Activated naive CD4-positive, alpha-beta T cell treated with anti-CD3 and anti-CD28 coated beads, Interleukin-2, amount 50 U/mL, for 72 hours (primary cell): ENCODE results near the gene MSH2. TPM values are rescaled to one million over a fixed set of nuclear protein-coding genes. Genes with fewer than 3 reads are reported as not detected.

ENCODE experiments used
- ATAC-seq, 2 donors: fragments of 150-1000 bp; cut with Tn5 transposase; 2 replicates each; pipeline ENCODE4 v1.10.0; 2021; ENCODE audit warnings: mild to moderate bottlenecking in 2 of 2, moderate library complexity in 2 of 2
- DNase-seq, 2 donors: peaks; one replicate each; pipeline ENCODE4 v3.0.0; 2021 to 2022; ENCODE audit warnings: low spot score in 2 of 2
- H3K27ac Mint-ChIP-seq, 2 donors: one replicate each; pipeline ENCODE4 v1.8.0; 2022; ENCODE audit warnings: mild to moderate bottlenecking in 2 of 2, mixed read lengths in 2 of 2
- H3K36me3 Mint-ChIP-seq, 2 donors: one replicate each; pipeline ENCODE4 v1.8.0; 2022; ENCODE audit warnings: mixed read lengths in 2 of 2
- H3K9me3 Mint-ChIP-seq, 2 donors: one replicate each; pipeline ENCODE4 v1.8.0; 2022; ENCODE audit warnings: mixed read lengths in 2 of 2
- total RNA-seq, 2 donors: library from RNA; stranded (reverse); gene quantifications; one replicate each; pipeline ENCODE4 v1.2.3, GENCODE V29; 2022

MSH2 gene
- total RNA-seq, 2 donors from 2014 or later = 56.0 to 57.2 TPM

- Mint-ChIP-seq H3K9me3 (peaks cover 4 to 17% of the 10 kb centered on the region in 2 donors), H3K36me3 (peaks cover 6 to 23% of the 10 kb centered on the region in 2 donors), H3K27ac (no peak overlapping the region)
- DNase-seq = no peak
- ATAC-seq = no peak
These were observed 105.7 kb downstream of the MSH2 start for GRCh38 chr2:47508641-47509040.

DNA sequence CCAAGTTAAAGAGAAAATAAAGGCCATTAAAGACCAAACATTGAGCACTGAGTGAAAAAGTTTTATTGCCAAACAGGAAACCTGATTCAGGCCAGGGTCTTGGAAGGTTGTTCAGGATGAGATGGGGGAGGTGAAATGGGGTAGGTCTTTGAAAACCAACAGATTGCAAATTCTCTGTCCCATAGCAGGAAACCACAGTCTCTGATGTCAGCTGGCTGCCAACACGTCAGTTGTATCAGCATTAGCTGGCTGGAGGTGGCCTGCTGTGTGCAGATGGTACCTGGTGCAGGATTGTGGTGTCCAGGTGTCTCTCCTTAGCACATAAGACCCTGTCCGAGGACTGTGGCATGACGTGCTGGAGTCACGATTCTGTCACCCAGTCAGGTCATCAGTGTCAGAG is 106.3 kb downstream of the MSH2 start:
- no peak overlapping the region for H3K27ac Mint-ChIP-seq
- H3K36me3 Mint-ChIP-seq = peaks cover 6 to 17% of the 10 kb centered on the region in 2 donors
- ATAC-seq (no peak), DNase-seq (no peak)
- H3K9me3 Mint-ChIP-seq = peaks cover 4 to 11% of the 10 kb centered on the region in 2 donors

- Mint-ChIP-seq H3K9me3 (peaks cover 4 to 5% of the 10 kb centered on the region in 2 donors), H3K36me3 (peaks cover 6 to 12% of the 10 kb centered on the region in 2 donors), H3K27ac (no peak overlapping the region)
- no peak for DNase-seq
- ATAC-seq = no peak
These were observed 106.9 kb downstream of the MSH2 start for GRCh38 chr2:47509821-47510385.

GRCh38 chr2:47510745-47511144 is 107.8 kb downstream of the MSH2 start:
- Mint-ChIP-seq H3K9me3 (no peaks in the 10 kb centered on the region), H3K36me3 (peaks cover under 1 to 6% of the 10 kb centered on the region in 2 donors), H3K27ac (no peak overlapping the region)
- ATAC-seq (no peak), DNase-seq (no peak)

- no peaks in the 10 kb centered on the region for H3K9me3 Mint-ChIP-seq
- DNase-seq = no peak
- no peaks in the 10 kb centered on the region for H3K36me3 Mint-ChIP-seq
- no peak for ATAC-seq
- H3K27ac Mint-ChIP-seq = no peak overlapping the region
These were observed 109.7 kb downstream of the MSH2 start for GRCh38 chr2:47512581-47513083.

GRCh38 chr2:47513981-47514520 is 111.1 kb downstream of the MSH2 start:
- peak overlapping the region in 1 of 2 donors; percentile 28 for H3K27ac Mint-ChIP-seq
- ATAC-seq (no peak), DNase-seq (no peak)
- H3K9me3 Mint-ChIP-seq = no peaks in the 10 kb centered on the region
- H3K36me3 Mint-ChIP-seq = no peaks in the 10 kb centered on the region

GRCh38 chr2:47516360-47517104 is 113.6 kb downstream of the MSH2 start:
- DNase-seq (no peak), ATAC-seq (no peak)
- Mint-ChIP-seq H3K27ac (no peak overlapping the region), H3K36me3 (peaks cover 5% of the 10 kb centered on the region in 2 donors), H3K9me3 (no peaks in the 10 kb centered on the region)

DNA sequence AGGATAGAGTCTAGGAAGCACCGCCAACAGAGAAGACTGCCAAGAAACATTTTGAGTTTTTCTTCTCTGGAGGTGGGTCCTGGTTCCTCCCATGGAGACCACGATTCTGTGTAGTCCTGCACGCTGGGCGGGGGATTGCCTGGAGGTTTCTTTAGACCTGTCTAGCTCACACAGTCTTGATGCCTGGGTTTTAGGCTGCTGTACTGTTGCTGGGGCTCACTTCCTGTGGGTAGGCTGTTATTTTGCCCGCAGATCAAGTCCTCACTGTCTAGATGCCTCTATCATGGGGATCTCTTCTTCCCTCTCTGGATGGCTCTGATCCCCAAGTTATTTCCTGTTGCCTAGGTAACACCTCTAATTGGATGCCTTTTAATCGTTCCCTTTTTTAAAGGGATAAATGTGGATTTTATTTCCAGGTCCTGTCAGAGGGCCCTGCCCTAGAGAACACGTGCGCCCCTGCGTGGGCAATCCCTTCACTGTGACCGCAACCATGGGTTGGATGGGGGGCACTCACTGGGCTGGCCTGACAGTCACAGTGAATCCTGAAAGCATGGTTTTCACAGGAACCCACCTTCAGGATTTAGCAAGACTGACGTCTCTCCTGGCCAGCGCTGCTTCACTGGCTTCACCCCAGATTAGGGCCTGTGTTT is 115.7 kb downstream of the MSH2 start:
- DNase-seq = no peak
- H3K27ac Mint-ChIP-seq = no peak overlapping the region
- H3K9me3 Mint-ChIP-seq = no peaks in the 10 kb centered on the region

DNA sequence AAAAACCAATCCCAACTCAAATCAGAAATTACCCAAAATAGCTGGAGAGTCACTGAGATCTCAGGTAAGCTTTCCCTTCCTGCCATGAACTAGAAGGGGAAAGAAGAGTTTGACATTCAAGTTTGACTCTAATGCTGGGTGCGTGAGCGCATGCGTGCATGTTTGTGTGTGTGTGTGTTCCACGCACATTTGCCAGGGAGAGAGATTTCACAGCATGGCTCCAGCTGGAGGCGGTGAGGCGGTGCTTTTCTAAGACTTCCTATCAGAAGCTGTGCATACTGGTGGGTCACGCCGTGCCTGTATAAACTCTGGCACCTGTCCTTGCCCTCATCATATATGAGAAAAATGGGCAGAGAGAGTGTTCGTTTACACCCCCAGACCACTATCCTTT is 116.2 kb downstream of the MSH2 start:
- DNase-seq (no peak), ATAC-seq (no peak)
- H3K9me3 Mint-ChIP-seq = no peaks in the 10 kb centered on the region
- H3K27ac Mint-ChIP-seq = no peak overlapping the region
- peaks cover 5% of the 10 kb centered on the region in 2 donors for H3K36me3 Mint-ChIP-seq

More for the DNA sequence above, 115.7 kb downstream of the MSH2 start:
- no peak for ATAC-seq
- peaks cover 5% of the 10 kb centered on the region in 2 donors for H3K36me3 Mint-ChIP-seq

DNA sequence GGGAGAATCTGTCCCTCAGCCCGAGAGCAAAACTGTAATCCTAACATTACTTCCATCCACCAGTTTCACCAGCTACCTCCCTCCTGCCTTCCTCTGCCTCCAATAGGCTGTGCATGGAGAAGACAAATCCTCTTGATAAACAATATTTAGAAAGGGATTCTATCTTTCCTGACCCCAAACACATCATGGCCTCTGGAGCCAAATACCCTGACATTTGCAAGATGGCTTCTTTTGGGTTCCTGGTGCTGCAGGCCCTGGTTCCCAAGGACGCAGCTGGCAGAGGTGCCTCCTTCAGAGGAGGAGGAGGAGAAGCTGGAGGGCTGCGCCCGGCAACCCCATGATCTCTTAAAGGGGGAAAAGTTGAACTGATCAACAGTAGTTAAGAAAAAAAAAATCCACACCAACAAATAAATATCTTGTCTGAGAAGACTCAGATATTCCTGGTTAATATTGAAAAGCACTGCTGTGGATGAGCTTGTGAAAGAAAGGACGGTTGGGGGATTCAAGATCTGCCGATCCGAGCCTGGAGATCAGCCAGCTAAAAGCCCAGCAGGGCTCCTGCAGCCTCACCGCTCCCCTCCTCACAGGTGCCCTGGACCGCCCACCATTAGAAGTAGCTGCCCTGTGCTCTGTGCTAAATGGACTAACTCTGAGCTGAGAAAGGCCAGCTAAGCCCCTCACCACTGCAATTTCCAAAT is 116.8 kb downstream of the MSH2 start:
- Mint-ChIP-seq H3K36me3 (peaks cover 5% of the 10 kb centered on the region in 2 donors), H3K27ac (peak overlapping the region in 1 of 2 donors; percentile 45)

GRCh38 chr2:47520302-47520630 is 117.3 kb downstream of the MSH2 start:
- no peak for ATAC-seq
- Mint-ChIP-seq H3K36me3 (peaks cover 5% of the 10 kb centered on the region in 2 donors), H3K9me3 (no peaks in the 10 kb centered on the region), H3K27ac (peak overlapping the region in 1 of 2 donors; percentile 45)
- peak in 1 of 2 donors; percentile 16 for DNase-seq

More for the DNA sequence above, 116.8 kb downstream of the MSH2 start:
- ATAC-seq (no peak), DNase-seq (no peak)
- no peaks in the 10 kb centered on the region for H3K9me3 Mint-ChIP-seq

DNA sequence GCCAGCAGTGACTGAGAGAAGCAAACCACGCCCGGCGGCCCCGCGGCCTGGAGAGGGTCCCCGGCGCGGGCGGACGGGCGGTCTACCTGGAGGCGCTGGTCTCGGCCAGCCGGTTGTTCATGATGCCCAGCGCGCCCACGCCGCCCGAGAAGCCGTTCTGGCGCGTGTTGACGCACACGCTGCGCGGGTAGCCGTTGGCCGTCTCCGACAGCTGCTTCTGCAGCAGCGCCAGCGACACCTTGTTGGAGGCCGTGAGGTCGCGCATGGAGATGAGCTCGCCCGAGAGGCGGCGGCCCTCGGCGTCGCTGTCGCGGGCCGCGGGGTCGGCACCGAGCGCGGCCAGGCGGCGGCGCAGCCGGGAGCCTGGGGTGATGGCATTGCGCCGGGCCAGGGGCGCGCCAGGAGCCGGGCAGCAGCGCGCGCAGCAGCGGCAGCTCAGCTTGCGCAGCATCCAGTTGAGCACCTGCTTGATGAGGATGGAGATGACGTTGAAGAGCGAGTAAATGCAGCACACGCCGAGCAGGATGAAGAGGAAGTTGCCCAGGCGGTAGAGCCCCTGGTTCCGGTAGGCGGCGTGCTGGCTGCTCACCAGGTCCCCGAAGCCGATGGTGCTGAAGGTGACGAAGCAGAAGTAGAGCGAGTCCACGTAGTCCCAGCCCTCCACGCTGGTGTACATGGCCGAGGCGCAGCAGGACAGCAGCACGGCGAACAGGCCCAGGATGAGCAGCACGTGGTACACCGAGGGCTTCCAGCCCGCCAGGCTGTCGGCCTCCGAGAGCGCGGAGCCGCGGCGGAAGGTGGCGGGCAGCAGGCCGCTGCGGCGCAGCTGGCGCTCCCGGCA is 118.1 kb downstream of the MSH2 start:
- peak; percentile 69 to 78 for DNase-seq
- ATAC-seq = peak; percentile 91 to 92
- Mint-ChIP-seq H3K27ac (peak overlapping the region; percentile 83 to 90), H3K36me3 (peaks cover 5% of the 10 kb centered on the region in 2 donors), H3K9me3 (no peaks in the 10 kb centered on the region)

DNA sequence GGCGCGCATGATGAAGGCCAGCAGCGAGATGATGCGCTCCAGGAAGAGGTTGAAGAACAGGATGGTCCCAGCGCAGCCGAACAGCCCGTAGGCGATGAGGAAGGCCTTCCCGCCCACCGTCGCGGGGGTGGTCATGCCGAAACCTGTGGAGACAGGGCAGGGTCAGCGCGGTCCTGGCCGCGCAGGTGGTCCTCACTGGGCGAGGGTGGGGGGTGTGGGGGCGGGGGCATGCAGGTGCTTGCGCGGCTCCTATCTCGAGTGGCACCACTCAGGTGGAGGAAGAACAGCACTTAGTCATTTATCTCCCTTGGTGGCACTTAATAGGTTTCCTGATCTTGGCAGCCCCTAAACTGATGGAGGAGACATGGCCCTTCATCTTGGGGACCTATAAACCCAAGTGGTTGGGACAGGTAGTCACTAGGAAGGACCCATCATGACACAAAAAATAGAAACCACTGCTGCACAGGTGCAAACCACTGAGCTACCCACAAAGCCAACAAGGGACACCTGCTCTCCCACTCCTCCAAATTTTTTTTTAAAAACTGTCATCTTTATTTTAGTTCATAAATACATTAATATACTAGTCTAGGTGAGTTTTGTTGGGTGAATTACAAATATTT is 118.8 kb downstream of the MSH2 start:
- H3K36me3 Mint-ChIP-seq = peaks cover 5% of the 10 kb centered on the region in 2 donors
- DNase-seq = no peak
- no peaks in the 10 kb centered on the region for H3K9me3 Mint-ChIP-seq
- H3K27ac Mint-ChIP-seq = peak overlapping the region in 1 of 2 donors; percentile 90
- no peak for ATAC-seq

DNA sequence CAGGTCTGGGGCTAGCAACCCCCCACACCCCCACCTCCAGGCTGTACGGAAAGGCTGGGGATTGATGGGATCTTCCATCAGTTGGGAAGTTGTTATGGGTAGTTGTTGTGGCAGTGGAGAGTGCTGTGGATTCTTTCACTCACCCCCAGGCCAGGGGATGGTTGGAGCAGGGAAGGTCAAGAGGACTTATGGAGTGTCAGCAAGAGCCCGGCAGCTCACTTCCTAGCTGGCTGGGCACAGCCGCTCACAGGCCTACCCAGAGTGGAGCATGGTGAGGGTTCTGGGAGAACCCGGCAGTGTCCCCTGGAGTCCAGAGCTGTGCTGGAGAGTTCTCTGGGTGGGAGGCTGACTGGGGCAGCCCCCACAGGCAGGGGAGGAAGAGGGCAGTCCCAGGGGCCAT is 122.2 kb downstream of the MSH2 start:
- Mint-ChIP-seq H3K9me3 (no peaks in the 10 kb centered on the region), H3K36me3 (peaks cover 5% of the 10 kb centered on the region in 2 donors), H3K27ac (no peak overlapping the region)
- no peak for DNase-seq
- no peak for ATAC-seq

DNA sequence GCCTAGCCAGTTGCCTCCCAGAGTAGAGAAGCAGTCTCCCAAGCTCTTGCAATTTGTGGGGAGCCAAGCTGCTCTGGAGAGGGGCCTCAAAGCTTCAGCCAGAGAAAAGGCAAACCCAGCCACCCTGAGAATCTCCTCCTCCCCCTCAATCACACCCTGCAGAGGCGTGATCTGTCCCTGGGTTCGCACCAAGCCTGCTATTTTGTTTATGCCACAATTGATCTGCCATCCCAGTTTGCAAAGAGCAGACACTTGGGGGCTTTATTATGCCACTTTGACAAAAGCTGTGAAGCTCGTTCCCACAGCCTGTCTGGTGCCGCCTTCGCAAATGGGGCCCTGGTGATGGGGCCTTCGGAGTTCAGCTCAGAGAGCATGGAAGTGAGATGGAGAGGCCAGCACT is 125.5 kb downstream of the MSH2 start:
- DNase-seq = no peak
- no peak overlapping the region for H3K27ac Mint-ChIP-seq
- ATAC-seq = no peak
- H3K36me3 Mint-ChIP-seq = no peaks in the 10 kb centered on the region
- H3K9me3 Mint-ChIP-seq = no peaks in the 10 kb centered on the region
